T-helper 2 cell (primary cell): ENCODE measurements around the gene FBXO45.
A peak's percentile ranks its signal among the peaks of the same experiment; 100 is the strongest.
"Not testable (repeated sequence)": the region's sequence is repeated elsewhere in the genome, so short reads cannot be mapped to it uniquely, and the experiment has no call there.

Experiments used
- DNase-seq, 5 experiments: peaks; one replicate each; pipeline versions ENCODE4 v3.0.0 to v3.0.0-alpha.2; 2012 to 2022

FBXO45 gene

DNA sequence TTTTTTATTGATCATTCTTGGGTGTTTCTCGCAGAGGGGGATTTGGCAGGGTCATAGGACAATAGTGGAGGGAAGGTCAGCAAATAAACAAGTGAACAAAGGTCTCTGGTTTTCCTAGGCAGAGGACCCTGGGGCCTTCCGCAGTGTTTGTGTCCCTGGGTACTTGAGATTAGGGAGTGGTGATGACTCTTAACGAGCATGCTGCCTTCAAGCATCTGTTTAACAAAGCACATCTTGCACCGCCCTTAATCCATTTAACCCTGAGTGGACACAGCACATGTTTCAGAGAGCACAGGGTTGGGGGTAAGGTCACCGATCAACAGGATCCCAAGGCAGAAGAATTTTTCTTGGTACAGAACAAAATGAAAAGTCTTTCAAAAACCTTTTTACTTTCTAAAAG, 51.2 kb downstream of the FBXO45 start:
- not testable (repeated sequence) for DNase-seq

DNA sequence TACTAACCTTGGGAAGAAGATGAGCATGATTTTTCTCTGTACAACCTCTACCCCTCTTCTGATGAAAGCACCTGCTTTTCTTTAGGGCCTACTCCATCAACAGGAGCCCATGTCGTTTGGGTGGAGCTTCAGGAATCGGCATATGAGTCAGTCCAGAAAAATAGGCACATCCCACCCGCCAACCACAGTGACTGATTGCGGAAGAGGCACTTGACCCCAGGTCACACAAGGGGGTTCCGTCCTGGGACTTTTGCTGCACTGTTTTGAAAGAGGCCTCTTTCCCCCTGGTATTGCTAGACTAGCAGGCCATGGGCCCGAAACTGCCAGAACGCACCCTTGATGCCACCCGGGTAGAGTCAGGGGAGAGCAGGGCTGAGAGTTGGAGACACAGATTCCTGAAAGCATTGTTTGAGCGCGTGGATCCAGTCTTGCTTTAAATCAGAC, 51.7 kb downstream of the FBXO45 start:
- DNase-seq: peak in 1 of 5 experiments; percentile 86

DNA sequence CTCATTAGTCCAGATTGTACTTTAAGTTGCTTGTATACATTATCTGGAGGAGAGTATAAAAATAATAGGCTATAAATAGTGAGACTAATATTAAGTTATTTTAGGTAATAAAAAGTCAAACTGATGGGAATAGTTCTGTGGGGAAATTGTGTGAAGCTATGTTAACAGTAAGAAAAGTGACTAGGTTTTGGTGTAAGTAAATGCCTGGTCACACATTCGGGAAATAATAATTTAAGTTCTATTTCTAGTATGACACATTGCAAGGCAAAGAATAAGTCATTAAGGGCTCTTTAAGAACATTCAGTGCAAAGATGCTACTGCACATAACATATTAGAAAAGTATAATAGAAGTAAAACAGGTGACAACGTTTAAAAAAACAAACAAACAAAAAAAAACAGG, 52.2 kb downstream of the FBXO45 start:
- DNase-seq: no peak

DNA sequence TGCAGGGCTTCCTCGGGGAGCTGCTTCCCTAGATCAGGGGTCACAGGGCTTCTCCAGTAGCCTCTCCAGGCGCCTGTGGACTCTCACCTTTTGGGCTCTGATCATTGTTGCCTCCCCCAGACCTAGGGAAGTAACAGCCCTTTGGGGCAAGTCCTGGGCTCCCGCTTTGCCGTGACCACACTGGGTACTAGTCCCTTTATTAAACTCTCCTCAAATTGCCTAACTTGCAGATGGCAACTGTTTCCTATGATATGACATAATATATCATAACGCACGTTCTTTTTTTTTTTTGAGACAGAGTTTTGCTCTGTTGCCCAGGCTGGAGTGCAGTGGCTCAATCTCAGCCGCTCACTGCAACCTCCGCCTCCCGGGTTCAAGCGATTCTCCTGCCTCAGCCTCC, 53.2 kb downstream of the FBXO45 start:
- no peak for DNase-seq

DNA sequence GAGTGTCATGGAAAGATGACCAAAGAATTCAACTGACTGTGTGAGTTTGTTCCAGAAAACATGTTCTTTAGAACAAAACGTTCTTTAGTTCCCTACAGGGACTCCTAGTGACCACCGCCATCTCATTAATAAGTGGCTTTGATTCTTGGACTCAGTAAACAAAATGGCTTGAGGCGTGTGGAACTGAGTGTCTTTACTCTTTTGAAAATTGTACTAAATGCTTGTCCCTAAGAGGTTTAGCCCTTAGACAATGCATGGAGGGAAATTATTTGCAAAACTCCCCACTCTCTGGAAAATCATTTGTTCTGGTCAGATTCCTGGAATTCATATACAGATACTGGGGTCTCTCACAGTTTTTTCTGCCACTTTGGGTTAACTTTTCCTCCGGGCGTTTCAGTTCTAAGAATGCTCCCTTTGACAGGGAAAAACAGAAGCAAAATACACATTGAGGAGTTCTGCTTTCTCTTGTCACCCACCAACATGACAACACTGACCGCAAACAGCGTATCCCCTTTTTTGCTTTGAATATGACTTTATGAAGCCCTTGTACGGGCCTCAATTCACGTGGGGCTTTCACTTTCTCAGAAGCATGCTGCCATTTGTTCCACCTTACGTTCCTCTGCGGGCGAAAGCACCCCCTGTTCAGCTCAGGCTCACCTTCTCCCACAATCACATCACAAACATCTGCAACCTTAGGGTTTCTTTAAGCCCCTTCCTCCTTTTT, 55.8 kb downstream of the FBXO45 start:
- peak in 1 of 5 experiments; percentile 67 for DNase-seq

DNA sequence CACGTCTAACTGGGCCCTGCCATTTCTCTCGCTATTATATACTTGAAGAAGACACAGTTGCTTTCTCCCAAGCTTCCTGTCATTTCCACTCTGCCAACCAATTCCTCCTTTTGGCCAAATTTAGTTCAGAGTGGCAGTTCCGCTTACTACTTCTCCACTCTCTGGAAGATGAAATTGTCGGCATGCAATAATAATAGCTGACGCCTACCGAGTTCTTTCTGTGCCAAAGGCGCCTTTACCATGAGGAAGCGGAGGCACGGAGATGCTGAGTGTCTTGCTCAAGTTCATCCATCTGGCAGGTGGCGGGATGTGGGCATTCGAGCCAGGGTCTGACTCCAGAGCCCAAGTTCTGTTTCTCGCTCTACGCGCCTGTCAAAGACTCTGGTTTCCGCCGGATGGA, 56.4 kb downstream of the FBXO45 start:
- no peak for DNase-seq

DNA sequence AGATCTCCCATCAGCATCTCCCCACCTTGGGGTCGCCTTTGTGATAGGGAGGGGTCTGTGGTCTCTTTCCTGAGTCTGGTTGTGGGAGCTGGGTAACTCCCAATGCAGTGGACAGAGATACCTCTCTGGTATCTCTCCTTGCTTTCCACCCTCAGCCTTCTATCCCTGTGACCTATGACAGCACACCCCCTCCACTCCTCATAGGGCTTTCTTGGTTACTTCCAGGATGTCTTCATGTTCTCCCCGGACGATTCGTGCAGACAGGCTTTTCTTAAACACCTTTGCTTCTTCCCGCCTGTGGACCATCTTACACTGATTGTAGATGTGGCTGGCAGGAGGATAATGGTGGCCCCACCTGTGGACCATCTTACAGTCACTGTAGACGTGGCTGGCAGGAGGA, 56.9 kb downstream of the FBXO45 start:
- no peak for DNase-seq

DNA sequence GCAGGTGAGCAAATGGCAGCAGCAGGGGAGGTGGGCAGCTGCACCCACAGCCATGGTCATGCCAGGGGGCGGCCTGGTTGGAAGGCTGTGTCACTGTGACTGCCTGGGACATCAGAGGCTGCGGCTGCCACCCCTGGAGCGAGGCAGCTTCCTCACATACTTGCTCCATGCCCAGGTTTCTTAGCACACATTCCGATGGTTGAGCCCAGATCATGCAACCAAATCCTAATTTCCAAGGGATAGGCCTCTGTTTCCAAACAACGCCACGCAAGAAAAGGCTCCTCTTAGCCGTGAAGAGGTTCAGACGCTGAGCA, 59.4 kb downstream of the FBXO45 start:
- no peak for DNase-seq

DNA sequence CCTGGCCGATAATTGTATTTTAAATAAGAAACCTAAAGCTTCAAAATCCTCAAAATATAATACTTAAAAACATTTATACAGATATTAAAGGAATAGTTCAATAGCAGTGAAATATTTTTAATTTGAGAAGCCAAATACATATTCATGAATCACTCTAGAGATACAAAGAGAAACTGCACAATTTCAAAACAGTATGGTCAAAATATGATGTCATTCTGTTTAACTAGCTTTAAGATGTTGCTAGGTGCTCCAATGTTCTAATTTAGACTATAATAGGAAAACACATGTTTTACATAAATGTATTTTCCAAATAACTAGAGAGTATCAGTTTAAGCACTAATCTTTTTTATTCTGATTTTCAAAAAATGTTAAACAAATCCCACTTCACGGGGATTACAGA, 60.8 kb downstream of the FBXO45 start:
- no peak for DNase-seq

DNA sequence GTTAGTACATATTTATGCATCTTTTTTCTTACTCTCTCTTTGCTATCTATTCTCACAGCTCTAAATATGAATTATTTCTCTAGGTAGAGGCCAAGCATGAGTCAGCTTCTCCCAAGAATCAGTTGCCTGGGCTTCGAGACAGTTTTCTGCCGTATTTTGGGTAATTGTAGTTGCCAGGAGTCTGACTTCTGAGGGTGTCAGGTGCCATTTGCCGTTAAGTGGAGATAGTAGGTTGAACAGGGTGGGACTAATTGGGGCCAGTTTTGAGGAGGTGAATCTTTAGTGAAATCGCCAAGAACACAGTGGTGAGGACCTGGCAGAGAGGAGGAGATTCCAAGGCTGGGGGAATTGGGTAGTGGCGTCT, 63.2 kb downstream of the FBXO45 start:
- DNase-seq: no peak

DNA sequence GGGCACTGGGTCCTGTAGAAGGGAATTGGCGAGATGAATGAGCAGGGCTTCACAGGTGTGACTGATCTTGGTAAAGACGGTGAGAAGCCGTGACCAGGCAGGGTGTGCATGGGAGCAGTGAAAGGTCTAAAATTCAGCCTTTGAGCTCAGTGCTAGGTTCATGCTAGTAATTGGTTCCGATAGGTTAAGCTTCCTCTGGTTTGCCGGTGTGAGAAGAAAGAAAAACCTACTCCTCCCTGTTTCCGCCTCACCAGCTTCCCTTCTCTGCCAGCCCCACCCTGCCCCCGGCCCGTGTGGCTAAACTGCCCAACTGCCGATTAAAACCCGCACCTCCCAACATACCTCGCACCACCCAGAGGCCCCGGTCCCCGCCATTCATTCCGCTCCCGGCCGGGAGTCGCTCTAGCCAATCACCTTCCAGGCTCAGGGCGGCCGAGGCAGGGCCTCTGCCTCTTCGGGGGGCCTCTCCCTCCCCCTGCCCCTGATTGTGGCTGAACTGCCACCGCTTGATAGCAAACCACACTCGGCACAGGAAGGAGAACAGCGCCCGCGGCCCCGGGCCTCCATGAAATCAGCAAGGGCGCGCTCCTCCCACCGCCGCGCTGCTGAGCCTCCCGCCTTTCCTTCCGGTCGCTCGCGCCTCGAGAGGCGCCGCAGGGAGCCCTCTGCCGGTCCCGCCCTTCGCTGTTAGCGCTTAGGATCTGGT, 63.7 kb downstream of the FBXO45 start:
- DNase-seq: peak; percentile 72 to 99 (median 84)

DNA sequence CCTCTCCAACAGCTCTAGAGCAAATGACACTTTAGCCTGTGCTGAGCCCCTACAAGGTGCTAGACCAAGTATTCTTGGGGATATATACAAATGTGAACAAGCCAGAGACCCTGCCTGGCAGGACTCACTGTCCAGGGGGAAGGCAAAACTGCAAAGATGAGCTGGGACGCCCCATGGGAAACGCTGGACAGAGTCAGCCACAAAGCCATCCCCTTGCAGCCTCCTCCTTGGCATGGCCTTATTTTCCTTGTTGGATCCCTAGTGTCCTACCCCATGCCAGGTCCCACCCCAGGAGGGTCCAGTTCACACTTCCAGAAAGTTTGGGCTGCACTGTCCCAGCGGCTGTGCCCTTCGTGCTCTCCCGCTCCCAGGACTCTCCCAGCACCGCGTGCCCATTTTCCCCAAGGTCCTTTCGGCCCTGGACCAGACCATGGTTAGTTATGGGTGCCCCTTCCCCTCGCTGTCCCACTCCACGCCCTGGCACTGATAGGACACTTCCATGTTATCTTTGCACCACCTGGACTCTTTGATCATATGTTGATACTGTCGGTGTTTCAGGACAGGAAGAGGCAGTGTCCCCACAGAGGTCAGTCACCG, 65.2 kb downstream of the FBXO45 start:
- no peak for DNase-seq

DNA sequence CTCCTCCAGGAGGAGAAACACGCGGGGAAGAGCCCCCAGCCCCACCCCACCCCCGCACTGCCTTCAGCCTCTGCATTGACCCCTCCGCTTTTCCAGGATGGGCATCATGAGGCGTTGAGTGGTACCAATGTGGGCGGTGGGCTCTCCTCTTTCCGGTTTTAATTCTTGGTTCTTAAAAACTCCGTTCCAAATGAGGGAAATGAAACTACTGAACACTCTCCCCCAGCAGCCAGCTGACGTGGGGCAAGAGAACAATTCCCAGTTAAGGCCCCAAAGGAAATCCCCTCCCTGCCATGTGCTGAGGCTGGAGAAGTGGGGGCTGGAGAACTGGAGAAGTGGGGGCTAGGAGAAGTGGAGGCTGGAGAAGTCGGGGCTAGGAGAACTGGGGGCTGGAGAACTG, 65.8 kb downstream of the FBXO45 start:
- no peak for DNase-seq

DNA sequence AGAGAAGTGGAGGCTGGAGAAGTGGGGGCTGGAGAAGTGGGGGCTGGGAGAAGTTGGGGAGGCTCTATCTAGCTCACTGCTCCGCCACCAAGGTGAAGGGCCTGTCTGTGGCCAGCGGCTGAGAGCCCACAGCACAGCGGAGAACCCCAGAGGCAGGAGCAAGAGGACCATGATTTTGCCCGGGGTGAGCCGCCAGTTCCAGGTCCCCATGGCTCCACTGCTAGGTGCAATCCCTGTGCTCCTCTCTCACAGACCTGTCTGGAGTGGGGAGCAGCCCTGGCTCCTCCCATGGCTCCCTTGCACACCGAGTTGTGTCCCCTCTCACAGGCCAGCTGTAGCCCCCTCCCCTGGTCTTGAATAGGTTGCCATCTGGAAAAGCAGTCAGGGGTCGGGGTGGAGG, 66.4 kb downstream of the FBXO45 start:
- no peak for DNase-seq

DNA sequence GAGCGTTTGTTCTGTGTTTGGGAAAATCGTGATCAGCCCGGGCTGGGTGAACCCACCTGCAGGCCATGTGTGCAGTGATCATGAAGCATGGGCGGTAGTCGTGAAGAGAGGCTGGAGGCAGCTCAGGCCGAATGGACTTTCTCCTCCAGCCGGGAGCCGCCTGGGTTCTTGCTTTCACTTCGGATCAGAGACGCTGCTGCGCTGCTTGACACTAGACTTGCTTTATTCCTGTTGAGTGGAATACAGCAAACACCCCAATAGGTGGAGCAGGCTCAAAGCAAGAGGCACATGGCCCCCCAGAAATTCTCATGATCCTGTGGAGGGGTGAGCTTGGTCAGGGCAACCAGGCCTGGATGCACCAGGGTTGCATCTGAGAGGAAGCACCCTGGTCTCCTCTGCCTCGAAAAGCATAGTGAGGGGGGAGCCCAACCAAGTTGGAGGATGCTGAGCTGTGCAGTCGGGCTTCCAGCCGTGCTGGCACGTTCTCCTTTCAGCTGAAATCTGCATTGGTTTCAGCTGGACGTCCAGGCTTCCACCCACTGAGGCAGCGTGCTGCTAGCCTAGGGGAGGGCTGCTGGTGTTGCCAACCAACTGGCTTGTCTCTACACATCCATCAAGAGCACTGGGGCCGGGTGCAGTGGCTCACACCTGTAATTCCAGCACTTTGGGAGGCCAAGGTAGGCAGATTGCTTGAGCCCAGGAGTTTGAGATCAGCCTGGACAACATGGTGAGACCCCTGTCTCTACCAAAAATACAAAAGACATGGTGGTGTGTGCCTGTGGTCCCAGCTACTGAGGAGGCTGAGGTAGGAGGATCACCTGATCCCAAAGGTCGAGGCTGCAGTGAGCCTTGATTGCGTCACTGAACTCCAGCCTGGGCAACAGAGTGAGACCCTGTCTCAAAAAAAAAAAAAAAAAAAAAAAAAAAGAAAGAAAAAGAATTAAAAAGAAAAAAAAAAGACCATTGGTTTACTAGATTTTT, 68.2 kb downstream of the FBXO45 start:
- DNase-seq: no peak

DNA sequence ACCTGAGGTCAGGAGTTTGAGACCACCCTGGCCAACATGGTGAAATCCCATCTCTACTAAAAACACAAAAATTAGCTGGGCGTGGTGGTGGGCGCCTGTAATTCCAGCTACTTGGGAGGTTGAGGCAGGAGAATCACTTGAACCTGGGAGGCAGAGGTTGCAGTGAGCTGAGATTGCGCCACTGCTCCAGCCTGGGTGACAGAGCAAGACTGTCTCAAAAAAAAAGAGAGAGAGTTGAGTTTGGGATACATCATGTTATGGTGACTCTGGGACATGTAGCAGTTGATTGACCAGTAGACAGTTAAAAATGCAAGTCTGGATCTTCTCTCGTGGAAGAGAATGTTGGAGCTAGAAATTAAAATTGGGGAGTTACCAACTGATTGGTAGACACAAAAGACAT, 69.5 kb downstream of the FBXO45 start:
- DNase-seq: not testable (repeated sequence)
